Right lobe of liver (tissue), 4 donors: ENCODE data around the gene ITGB1BP1.

Experiments used
- POLR2A ChIP-seq: fragments of 450-650 bp; IDR thresholded peaks from one replicate; pipeline ENCODE4 v1.6.1; 2017; ENCODE audit warnings: antibody characterized with exemption, mild to moderate bottlenecking
- TF ChIP-seq, protein P1 (sequence below), 4 donors: fragments of 200-600 bp in 3 of 4; fragments of 450-650 bp in 1 of 4; IDR thresholded peaks; one replicate each; pipeline versions ENCODE4 v1.5.1 to v1.8.0; 2016 to 2022; ENCODE audit warnings: antibody characterized with exemption in 4 of 4, mild to moderate bottlenecking in 2 of 4
- donor health status: DM: no; HTN: no; CAD: no.
- donor health status: DM: no; HTN: no; CAD: no.
- donor health status: DM: no; HTN: yes; CAD: no.

- TF ChIP-seq, protein P1, sequence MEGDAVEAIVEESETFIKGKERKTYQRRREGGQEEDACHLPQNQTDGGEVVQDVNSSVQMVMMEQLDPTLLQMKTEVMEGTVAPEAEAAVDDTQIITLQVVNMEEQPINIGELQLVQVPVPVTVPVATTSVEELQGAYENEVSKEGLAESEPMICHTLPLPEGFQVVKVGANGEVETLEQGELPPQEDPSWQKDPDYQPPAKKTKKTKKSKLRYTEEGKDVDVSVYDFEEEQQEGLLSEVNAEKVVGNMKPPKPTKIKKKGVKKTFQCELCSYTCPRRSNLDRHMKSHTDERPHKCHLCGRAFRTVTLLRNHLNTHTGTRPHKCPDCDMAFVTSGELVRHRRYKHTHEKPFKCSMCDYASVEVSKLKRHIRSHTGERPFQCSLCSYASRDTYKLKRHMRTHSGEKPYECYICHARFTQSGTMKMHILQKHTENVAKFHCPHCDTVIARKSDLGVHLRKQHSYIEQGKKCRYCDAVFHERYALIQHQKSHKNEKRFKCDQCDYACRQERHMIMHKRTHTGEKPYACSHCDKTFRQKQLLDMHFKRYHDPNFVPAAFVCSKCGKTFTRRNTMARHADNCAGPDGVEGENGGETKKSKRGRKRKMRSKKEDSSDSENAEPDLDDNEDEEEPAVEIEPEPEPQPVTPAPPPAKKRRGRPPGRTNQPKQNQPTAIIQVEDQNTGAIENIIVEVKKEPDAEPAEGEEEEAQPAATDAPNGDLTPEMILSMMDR (IDR thresholded peaks at IDR 0.05) = no peak
- TF ChIP-seq POLR2A = no peak
Observed at GRCh38 chr2:9390991-9391390, 32.3 kb downstream of the ITGB1BP1 start.
